Esophagus (tissue), 2 donors: ENCODE data around the gene CYB5RL. TPM values are rescaled to one million over a fixed set of nuclear protein-coding genes. Genes with fewer than 3 reads are reported as not detected.
"Not testable (repeated sequence)": the region's sequence is repeated elsewhere in the genome, so short reads cannot be mapped to it uniquely, and the experiment has no call there.

Experiments used
- H3K27ac ChIP-seq, 2 donors: one replicate each; pipeline ENCODE4 v1.5.1; 2013; ENCODE audit warnings: low read depth in 2 of 2, mild to moderate bottlenecking in 2 of 2, inconsistent platforms in 1 of 2, low read length in 1 of 2, moderate library complexity in 1 of 2
- H3K27me3 ChIP-seq, 2 donors: one replicate each; pipeline ENCODE4 v1.6.1; 2013; ENCODE audit warnings: low read length in 2 of 2, control low read depth in 1 of 2, mild to moderate bottlenecking in 1 of 2; ENCODE audit not compliant: insufficient read depth in 2 of 2, control insufficient read depth in 1 of 2
- H3K36me3 ChIP-seq, 2 donors: one replicate each; pipeline ENCODE4 v1.6.1; 2013; ENCODE audit warnings: low read length in 1 of 2; ENCODE audit not compliant: control insufficient read depth in 2 of 2, insufficient read depth in 2 of 2
- H3K4me1 ChIP-seq, 2 donors: one replicate each; pipeline ENCODE4 v1.6.1; 2013; ENCODE audit warnings: low read length in 1 of 2; ENCODE audit not compliant: control insufficient read depth in 2 of 2, insufficient read depth in 2 of 2
- H3K4me3 ChIP-seq, 2 donors: one replicate each; pipeline ENCODE4 v1.5.1; 2013; ENCODE audit warnings: low read length in 2 of 2, mild to moderate bottlenecking in 2 of 2, low read depth in 1 of 2, moderate library complexity in 1 of 2
- H3K9me3 ChIP-seq, 2 donors: one replicate each; pipeline ENCODE4 v1.6.1; 2013; ENCODE audit warnings: mild to moderate bottlenecking in 2 of 2, low read depth in 1 of 2, low read length in 1 of 2, moderate library complexity in 1 of 2; ENCODE audit not compliant: control insufficient read depth in 2 of 2, insufficient read depth in 1 of 2
- WGBS, 2 donors: extraction: QIAGEN DNeasy Blood & Tissue Kit; methylation state at CpG; one replicate each; pipeline ENCODE4 v1.1.7; 2013; 5-methylcytosine and 5-hydroxymethylcytosine counted together
- polyA plus RNA-seq, 2 donors: library from polyadenylated mRNA; stranded (reverse); fragments of 200-250 nt; gene quantifications; one replicate each; pipeline ENCODE4 v1.2.3, GENCODE V29; 2013
- donor health status: healthy with polysubstance abuse.
- donor health status: Bipolar disorder and iron deficiency.

The CYB5RL gene
- polyA plus RNA-seq, 2 donors: 1.7 to 1.8 TPM

- Histone ChIP-seq H3K4me1 (peaks cover 2 to 13% of the 10 kb centered on the region in 2 donors), H3K4me3 (no peak overlapping the region), H3K27ac (peak overlapping the region in 1 of 2 donors; percentile 59), H3K9me3 (no peaks in the 10 kb centered on the region), H3K36me3 (no peaks in the 10 kb centered on the region), H3K27me3 (no peaks in the 10 kb centered on the region)
- 49 to 62% methylated on average over 9 of the region's 9 CpGs for WGBS, 2 donors
Observed at GRCh38 chr1:54167422-54168139, 32.2 kb downstream of the CYB5RL start.

- H3K27ac ChIP-seq, H3K4me3 ChIP-seq, H3K27me3 ChIP-seq, H3K9me3 ChIP-seq, H3K36me3 ChIP-seq: not testable (repeated sequence)
- WGBS, 2 donors: 92 to 96% methylated on average over 8 of the region's 8 CpGs
- peaks cover 2 to 13% of the 10 kb centered on the region in 2 donors for H3K4me1 ChIP-seq
Observed at GRCh38 chr1:54166357-54166756, 33.5 kb downstream of the CYB5RL start.

GRCh38 chr1:54165146-54165545, 34.7 kb downstream of the CYB5RL start:
- no peaks in the 10 kb centered on the region for H3K36me3 ChIP-seq
- H3K4me3 ChIP-seq: no peak overlapping the region
- WGBS, 2 donors: 90 to 92% methylated on average over 15 of the region's 15 CpGs
- H3K27ac ChIP-seq: no peak overlapping the region
- H3K9me3 ChIP-seq: no peaks in the 10 kb centered on the region
- peaks cover 2 to 13% of the 10 kb centered on the region in 2 donors for H3K4me1 ChIP-seq
- H3K27me3 ChIP-seq: no peaks in the 10 kb centered on the region

GRCh38 chr1:54163573-54163972, 36.3 kb downstream of the CYB5RL start:
- Histone ChIP-seq H3K4me1 (peaks cover 1 to 13% of the 10 kb centered on the region in 2 donors), H3K4me3 (no peak overlapping the region), H3K36me3 (no peaks in the 10 kb centered on the region), H3K9me3 (no peaks in the 10 kb centered on the region), H3K27ac (no peak overlapping the region), H3K27me3 (no peaks in the 10 kb centered on the region)
- 69 to 76% methylated on average over 5 of the region's 5 CpGs for WGBS, 2 donors

GRCh38 chr1:54163051-54163450, 36.8 kb downstream of the CYB5RL start:
- Histone ChIP-seq H3K9me3 (no peaks in the 10 kb centered on the region), H3K36me3 (no peaks in the 10 kb centered on the region), H3K4me1 (peaks cover 0 to 8% of the 10 kb centered on the region in 2 donors), H3K4me3 (no peak overlapping the region), H3K27me3 (no peaks in the 10 kb centered on the region), H3K27ac (peak overlapping the region in 1 of 2 donors; percentile 7)
- WGBS, 2 donors: 46 to 60% methylated on average over 3 of the region's 3 CpGs

GRCh38 chr1:54161495-54162168, 38.2 kb downstream of the CYB5RL start:
- Histone ChIP-seq H3K4me1 (peaks cover 0 to 8% of the 10 kb centered on the region in 2 donors), H3K27ac (no peak overlapping the region), H3K27me3 (no peaks in the 10 kb centered on the region), H3K4me3 (no peak overlapping the region), H3K36me3 (no peaks in the 10 kb centered on the region), H3K9me3 (no peaks in the 10 kb centered on the region)
- 69 to 84% methylated on average over 6 of the region's 6 CpGs for WGBS, 2 donors

- peaks cover 3 to 8% of the 10 kb centered on the region in 2 donors for H3K4me1 ChIP-seq
- H3K27ac ChIP-seq: no peak overlapping the region
- H3K4me3 ChIP-seq: no peak overlapping the region
- no peaks in the 10 kb centered on the region for H3K9me3 ChIP-seq
- 57 to 68% methylated on average over 3 of the region's 3 CpGs for WGBS, 2 donors
- H3K27me3 ChIP-seq: no peaks in the 10 kb centered on the region
- H3K36me3 ChIP-seq: no peaks in the 10 kb centered on the region
Observed at GRCh38 chr1:54160351-54160750, 39.5 kb downstream of the CYB5RL start.

GRCh38 chr1:54159733-54160316, 40.0 kb downstream of the CYB5RL start:
- Histone ChIP-seq H3K27ac (no peak overlapping the region), H3K27me3 (no peaks in the 10 kb centered on the region), H3K4me1 (peaks cover 3 to 8% of the 10 kb centered on the region in 2 donors), H3K36me3 (no peaks in the 10 kb centered on the region), H3K9me3 (no peaks in the 10 kb centered on the region), H3K4me3 (no peak overlapping the region)
- 72 to 79% methylated on average over 4 of the region's 4 CpGs for WGBS, 2 donors

- H3K36me3 ChIP-seq: no peaks in the 10 kb centered on the region
- H3K27ac ChIP-seq: peak overlapping the region in 1 of 2 donors; percentile 35
Observed at GRCh38 chr1:54158071-54158470, 41.8 kb downstream of the CYB5RL start.

More at GRCh38 chr1:54158071-54158470, 41.8 kb downstream of the CYB5RL start:
- WGBS, 2 donors: 65 to 67% methylated on average over 3 of the region's 3 CpGs
- Histone ChIP-seq H3K4me3 (no peak overlapping the region), H3K4me1 (peaks cover 3 to 5% of the 10 kb centered on the region in 2 donors), H3K27me3 (no peaks in the 10 kb centered on the region), H3K9me3 (no peaks in the 10 kb centered on the region)
